Activated CD4-positive, CD25-positive, alpha-beta regulatory T cell treated with anti-CD3 and anti-CD28 coated beads, Interleukin-2, amount 50 U/mL, for 16 hours (primary cell): ENCODE results near the gene USP13.
"Not testable (repeated sequence)": the region's sequence is repeated elsewhere in the genome, so short reads cannot be mapped to it uniquely, and the experiment has no call there.

ENCODE experiments used
- DNase-seq: peaks from one replicate; pipeline ENCODE4 v3.0.0-alpha.2; 2020; ENCODE audit warnings: low read depth, low spot score

USP13 gene, protein sequence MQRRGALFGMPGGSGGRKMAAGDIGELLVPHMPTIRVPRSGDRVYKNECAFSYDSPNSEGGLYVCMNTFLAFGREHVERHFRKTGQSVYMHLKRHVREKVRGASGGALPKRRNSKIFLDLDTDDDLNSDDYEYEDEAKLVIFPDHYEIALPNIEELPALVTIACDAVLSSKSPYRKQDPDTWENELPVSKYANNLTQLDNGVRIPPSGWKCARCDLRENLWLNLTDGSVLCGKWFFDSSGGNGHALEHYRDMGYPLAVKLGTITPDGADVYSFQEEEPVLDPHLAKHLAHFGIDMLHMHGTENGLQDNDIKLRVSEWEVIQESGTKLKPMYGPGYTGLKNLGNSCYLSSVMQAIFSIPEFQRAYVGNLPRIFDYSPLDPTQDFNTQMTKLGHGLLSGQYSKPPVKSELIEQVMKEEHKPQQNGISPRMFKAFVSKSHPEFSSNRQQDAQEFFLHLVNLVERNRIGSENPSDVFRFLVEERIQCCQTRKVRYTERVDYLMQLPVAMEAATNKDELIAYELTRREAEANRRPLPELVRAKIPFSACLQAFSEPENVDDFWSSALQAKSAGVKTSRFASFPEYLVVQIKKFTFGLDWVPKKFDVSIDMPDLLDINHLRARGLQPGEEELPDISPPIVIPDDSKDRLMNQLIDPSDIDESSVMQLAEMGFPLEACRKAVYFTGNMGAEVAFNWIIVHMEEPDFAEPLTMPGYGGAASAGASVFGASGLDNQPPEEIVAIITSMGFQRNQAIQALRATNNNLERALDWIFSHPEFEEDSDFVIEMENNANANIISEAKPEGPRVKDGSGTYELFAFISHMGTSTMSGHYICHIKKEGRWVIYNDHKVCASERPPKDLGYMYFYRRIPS

GRCh38 chr3:179652447-179653095 is at the start of gene USP13:
TSS of gene USP13 (plus strand) at chr3:179653040. CDS start at chr3:179653226, 186 bp downstream.
- DNase-seq = peak; percentile 17

DNA sequence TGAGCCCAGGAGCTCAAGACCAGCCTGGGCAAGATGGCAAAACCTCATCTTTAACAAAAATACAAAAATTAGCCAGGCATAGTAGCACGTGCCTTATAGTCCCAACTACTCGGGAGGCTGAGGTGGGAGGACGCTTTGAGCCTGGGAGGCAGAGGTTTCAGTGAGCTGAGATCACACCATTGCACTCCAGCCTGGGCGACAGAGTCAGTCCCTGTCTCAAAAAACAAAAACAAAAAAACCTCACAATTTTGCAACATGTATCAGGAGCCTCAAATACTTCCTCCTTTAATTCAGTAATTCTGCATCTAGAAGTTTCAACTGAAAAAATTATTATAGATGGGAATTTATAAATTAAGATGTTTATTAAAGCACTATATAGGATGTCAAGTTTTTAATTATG is 49.5 kb upstream of the USP13 start:
- DNase-seq = no peak

GRCh38 chr3:179603831-179604230 is 49.0 kb upstream of the USP13 start:
- DNase-seq = no peak

- DNase-seq = peak; percentile 93
Measured at GRCh38 chr3:179604321-179605078, 48.3 kb upstream of the USP13 start, which contains the start of the genes MRPL47 and NDUFB5. TSS of gene MRPL47 (minus strand) at chr3:179604638. CDS start at chr3:179604624, 14 bp downstream. TSS of gene NDUFB5 (plus strand) at chr3:179604794. CDS start at chr3:179604816, 22 bp downstream.

GRCh38 chr3:179606534-179607085 is 46.2 kb upstream of the USP13 start:
- no peak for DNase-seq

GRCh38 chr3:179608931-179609720 is 43.7 kb upstream of the USP13 start:
- no peak for DNase-seq

- DNase-seq = no peak
Measured at GRCh38 chr3:179610066-179610465, 42.8 kb upstream of the USP13 start.

DNA sequence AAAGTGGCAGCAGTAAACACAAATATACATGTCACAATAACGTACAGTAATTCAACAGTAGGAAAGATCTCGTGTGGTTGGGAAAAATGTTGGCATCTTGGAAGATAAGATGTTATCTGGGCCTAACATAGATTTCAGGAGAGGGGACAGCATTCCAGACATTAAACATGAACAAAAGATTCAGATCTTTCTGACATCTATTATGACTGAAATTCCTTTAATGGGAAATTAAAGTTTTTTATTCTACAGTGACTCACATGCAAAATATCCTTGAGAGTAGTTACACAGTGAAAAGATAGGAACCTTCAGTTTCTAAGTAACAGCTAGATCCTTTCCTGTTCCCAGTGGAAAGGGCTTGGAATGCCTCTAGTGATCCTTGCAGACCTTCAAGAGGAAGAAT is 39.0 kb upstream of the USP13 start:
- DNase-seq = no peak

DNA sequence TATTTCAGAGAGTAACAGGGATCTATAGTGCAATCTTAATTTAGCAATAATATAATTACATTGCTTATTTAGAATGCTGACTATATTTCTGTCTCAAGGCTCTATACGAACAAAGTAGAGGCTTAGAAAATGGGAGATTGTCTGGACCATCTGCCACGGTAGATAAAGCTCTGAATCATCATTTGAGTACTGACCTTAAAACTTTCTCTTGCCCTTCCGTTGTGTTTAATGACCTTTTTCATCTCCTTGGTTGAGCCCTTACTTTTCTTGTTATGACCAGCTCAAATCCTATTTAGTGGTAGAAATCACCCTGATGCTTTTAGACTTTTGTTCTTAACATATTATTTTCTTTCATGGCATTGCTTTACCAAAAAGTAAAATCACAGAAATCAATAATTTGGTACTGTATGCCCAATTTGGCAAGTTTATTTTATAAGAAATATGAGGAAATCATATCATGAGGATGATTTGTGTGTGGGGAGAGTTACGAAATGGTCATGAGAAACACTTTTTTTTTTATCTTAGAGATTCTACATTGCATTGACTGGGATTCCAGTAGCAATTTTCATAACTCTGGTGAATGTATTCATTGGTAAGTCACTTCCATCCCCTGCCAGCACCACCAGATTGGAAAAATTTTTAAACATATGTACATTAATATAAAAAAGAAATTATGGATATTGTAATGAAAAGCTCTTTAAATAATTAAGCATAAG is 37.2 kb upstream of the USP13 start:
- DNase-seq = no peak

DNA sequence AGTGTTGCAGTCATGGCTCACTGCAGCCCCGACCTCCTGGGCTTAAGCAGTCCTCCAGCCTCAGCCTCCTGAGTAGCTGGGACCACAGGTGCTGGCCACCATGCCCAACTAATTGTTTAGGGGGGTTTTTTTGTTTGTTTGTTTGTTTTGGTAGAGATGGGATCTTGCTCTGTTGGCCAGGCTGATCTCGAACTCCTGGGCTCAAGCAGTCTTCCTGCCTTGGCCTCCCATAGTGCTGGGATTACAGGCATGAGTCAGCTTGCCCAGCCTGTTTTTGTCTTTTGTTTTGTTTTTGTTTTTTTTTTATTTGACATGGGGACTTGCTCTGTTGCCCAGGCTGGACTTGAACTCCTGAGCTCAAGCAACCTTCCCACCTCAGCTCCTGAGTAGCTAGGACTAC is 30.8 kb upstream of the USP13 start:
- DNase-seq = no peak

DNA sequence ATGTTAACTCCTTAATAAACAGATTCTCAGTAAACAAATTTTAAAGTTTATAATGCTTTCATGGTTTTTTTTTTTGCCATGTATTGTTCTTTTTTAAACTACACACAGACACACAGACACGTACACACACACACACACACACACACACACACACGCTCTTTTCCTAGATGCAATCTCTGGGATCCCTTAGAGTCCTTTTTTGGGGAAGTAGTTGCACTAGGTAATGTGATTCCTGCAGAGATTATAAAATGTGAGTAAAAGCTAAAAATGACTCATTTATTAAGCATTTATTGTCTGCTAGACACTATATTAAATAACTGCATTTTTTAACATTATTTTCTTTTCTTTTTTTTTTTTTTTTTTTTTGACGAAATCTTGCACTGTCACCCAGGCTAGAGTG is 28.4 kb upstream of the USP13 start:
- no peak for DNase-seq

DNA sequence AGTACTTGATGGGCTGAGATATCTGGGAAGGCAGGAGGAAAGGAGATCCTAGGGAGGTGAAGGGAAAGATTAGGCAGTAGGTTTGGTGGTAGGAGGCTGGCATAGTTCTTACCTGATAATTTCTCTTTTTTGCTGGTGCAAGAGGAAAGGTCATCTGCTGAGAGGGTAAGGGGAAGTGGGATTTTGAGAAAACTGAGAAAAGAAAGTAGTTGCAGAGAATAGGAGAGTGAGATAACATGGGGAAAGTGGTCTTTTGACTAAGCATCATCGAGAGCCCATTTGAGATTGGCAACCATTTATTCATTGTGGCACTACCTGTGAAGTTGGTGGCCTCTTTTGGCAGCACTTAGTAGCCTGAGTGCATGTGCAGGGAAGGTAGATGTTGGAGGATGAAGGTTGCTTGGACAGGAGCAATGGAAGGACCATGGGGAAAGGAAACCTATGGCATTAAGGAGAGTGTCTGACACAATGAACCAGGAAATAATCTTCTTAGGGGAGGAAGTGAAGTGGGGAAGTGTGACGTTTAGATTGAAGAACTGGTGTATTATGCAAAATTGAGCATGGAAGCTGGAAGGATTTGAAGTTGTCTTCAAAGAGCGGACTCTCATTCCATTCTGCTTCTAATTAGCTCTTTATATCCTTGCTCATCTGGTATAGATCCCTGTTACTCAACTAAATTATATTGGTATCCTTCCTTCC is 21.9 kb upstream of the USP13 start:
- no peak for DNase-seq

DNA sequence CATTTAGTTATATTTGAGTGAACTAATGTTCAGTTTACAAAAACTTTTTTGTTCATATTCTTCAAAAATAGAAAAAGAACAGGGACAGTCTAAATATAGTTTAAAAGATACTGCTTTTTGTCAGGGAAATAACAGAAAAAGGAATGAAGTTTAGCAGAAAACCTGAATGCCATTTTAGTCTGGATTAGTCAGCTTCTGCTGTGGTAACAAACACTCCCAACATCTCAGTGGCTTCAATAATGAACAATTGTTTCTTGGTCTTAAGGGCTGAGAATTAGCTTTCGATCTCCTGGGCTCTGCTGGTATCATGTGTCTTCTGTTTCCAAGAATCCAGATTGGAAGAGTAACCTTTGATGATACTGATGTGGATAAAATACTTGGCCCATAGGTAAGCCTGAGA is 12.4 kb upstream of the USP13 start:
- no peak for DNase-seq

DNA sequence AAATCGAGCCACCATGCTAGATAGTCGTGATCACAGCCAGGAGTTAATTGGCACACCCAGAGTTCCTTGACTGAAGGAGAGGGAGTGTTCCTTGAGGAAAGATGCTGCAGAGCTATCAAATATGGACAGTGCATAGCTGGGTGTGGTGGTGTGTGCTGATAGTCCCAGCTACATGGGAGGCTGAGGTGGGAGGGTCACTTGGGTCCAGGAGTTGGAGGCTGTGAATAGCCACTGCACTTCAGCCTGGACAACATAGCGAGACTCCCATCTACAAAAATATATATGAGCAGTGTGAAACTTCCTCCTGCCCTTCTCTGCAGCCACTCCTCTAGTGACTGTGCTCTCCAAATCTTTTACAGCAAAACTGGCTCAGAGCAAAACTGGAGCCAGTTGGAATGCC is 10.0 kb upstream of the USP13 start:
- no peak for DNase-seq

GRCh38 chr3:179643837-179644236 is 9.0 kb upstream of the USP13 start:
- not testable (repeated sequence) for DNase-seq

DNA sequence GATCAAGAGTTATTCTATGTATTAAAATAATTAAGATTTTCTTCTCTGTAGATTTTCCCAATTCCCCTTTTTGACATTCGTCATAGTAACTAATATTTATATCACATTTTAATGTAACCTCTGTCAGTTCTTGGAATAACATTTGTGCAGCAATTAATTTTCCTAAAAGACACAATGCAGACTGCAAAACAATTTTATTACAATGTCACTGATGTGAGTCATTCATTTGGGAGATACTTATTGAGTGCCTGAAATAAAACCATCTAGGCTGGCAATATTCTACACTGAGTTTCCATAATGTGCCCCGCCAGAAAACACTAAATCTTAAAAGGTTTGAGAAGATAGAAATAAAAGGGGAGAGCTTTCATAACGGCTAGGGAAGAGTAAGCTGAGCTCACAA is 6.7 kb upstream of the USP13 start:
- DNase-seq = no peak

DNA sequence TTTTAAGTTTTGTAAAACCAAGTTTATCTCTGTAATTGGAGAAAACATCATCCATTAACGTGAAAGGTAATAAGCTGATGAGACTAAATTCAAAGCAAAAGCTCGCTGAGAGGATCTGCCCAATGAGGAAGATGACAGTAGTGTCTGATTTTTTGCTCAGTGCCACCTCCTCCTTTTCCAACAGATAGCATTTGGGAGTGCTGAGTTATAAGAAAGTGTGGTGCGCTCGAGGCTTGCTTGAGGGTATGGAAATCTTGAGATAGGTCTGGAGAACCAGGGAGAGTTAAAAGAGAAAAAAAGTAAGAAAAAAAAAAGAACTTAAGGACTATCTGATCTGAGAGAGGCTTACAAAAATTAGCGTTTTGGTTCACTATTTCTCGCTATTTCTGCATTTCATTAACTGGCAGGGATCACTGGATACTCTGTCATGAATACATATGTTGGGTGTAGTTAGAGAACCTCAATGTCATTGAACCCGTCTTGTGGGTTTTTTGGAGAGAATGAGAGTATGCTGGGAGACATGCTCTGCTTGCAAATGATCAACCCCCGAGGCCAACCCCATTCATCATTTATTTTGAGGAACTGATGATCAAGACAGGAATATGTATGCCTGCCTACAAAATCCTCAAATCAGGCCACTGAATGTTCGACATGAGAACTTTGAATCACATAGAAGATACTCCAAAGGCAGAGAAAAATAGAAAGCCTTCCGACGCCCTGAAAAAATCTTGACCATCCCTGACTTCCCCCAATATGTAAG is 973 bp upstream of the USP13 start:
- no peak for DNase-seq
